ENCODE results near the gene PEX26.
"Not testable (repeated sequence)": the region's sequence is repeated elsewhere in the genome, so short reads cannot be mapped to it uniquely, and the experiment has no call there.

Gene PEX26

GRCh38 chr22:18048441-18048898, 29.3 kb upstream of the PEX26 start:
- H3K36me3 Mint-ChIP-seq: no peaks in the 10 kb centered on the region
- no peak overlapping the region for H3K27ac Mint-ChIP-seq
- no peaks in the 10 kb centered on the region for H3K4me1 Mint-ChIP-seq (ENCODE audit: low read depth)
- no peaks in the 10 kb centered on the region for H3K9me3 Mint-ChIP-seq (ENCODE audit: low read depth)
- peaks cover 1% of the 10 kb centered on the region for H3K27me3 Mint-ChIP-seq
- no peak overlapping the region for H3K4me3 Mint-ChIP-seq

GRCh38 chr22:18050065-18050464, 27.7 kb upstream of the PEX26 start:
- Mint-ChIP-seq H3K4me1 (ENCODE audit: low read depth) (no peaks in the 10 kb centered on the region), H3K36me3 (no peaks in the 10 kb centered on the region), H3K4me3 (no peak overlapping the region), H3K9me3 (ENCODE audit: low read depth) (no peaks in the 10 kb centered on the region), H3K27me3 (peaks cover 1% of the 10 kb centered on the region), H3K27ac (no peak overlapping the region)

GRCh38 chr22:18051113-18051512, 26.7 kb upstream of the PEX26 start:
- not testable (repeated sequence) for H3K9me3 Mint-ChIP-seq (ENCODE audit: low read depth); H3K4me1 Mint-ChIP-seq (ENCODE audit: low read depth); H3K4me3 Mint-ChIP-seq; H3K27ac Mint-ChIP-seq; H3K27me3 Mint-ChIP-seq; H3K36me3 Mint-ChIP-seq

GRCh38 chr22:18053216-18053946, 24.4 kb upstream of the PEX26 start:
- not testable (repeated sequence) for H3K4me3 Mint-ChIP-seq; H3K27ac Mint-ChIP-seq; H3K9me3 Mint-ChIP-seq (ENCODE audit: low read depth); H3K27me3 Mint-ChIP-seq; H3K4me1 Mint-ChIP-seq (ENCODE audit: low read depth); H3K36me3 Mint-ChIP-seq

GRCh38 chr22:18055619-18056160, 22.1 kb upstream of the PEX26 start:
- Mint-ChIP-seq H3K36me3 (no peaks in the 10 kb centered on the region), H3K9me3 (ENCODE audit: low read depth) (no peaks in the 10 kb centered on the region), H3K4me1 (ENCODE audit: low read depth) (no peaks in the 10 kb centered on the region), H3K4me3 (no peak overlapping the region), H3K27ac (no peak overlapping the region), H3K27me3 (peaks cover 3% of the 10 kb centered on the region)

- no peaks in the 10 kb centered on the region for H3K36me3 Mint-ChIP-seq
- no peaks in the 10 kb centered on the region for H3K4me1 Mint-ChIP-seq (ENCODE audit: low read depth)
- no peak overlapping the region for H3K27ac Mint-ChIP-seq
- no peaks in the 10 kb centered on the region for H3K9me3 Mint-ChIP-seq (ENCODE audit: low read depth)
- peaks cover 3% of the 10 kb centered on the region for H3K27me3 Mint-ChIP-seq
- no peak overlapping the region for H3K4me3 Mint-ChIP-seq
Measured at GRCh38 chr22:18056161-18056666, 21.6 kb upstream of the PEX26 start.

- Mint-ChIP-seq H3K27ac (no peak overlapping the region), H3K4me3 (no peak overlapping the region), H3K36me3 (no peaks in the 10 kb centered on the region), H3K4me1 (ENCODE audit: low read depth) (no peaks in the 10 kb centered on the region), H3K9me3 (ENCODE audit: low read depth) (no peaks in the 10 kb centered on the region), H3K27me3 (peaks cover 3% of the 10 kb centered on the region)
Measured at GRCh38 chr22:18056807-18057474, 20.8 kb upstream of the PEX26 start.

- no peaks in the 10 kb centered on the region for H3K9me3 Mint-ChIP-seq (ENCODE audit: low read depth)
- no peak overlapping the region for H3K27ac Mint-ChIP-seq
- H3K4me3 Mint-ChIP-seq: no peak overlapping the region
- H3K4me1 Mint-ChIP-seq (ENCODE audit: low read depth): no peaks in the 10 kb centered on the region
- no peaks in the 10 kb centered on the region for H3K36me3 Mint-ChIP-seq
- peaks cover 3% of the 10 kb centered on the region for H3K27me3 Mint-ChIP-seq
Measured at GRCh38 chr22:18057568-18058209, 20.1 kb upstream of the PEX26 start.

GRCh38 chr22:18058371-18059093, 19.3 kb upstream of the PEX26 start:
- no peaks in the 10 kb centered on the region for H3K36me3 Mint-ChIP-seq
- H3K4me3 Mint-ChIP-seq: no peak overlapping the region
- no peak overlapping the region for H3K27ac Mint-ChIP-seq
- H3K27me3 Mint-ChIP-seq: peaks cover 4% of the 10 kb centered on the region
- no peaks in the 10 kb centered on the region for H3K4me1 Mint-ChIP-seq (ENCODE audit: low read depth)
- no peaks in the 10 kb centered on the region for H3K9me3 Mint-ChIP-seq (ENCODE audit: low read depth)

GRCh38 chr22:18059094-18059417, 18.7 kb upstream of the PEX26 start:
- H3K9me3 Mint-ChIP-seq (ENCODE audit: low read depth): no peaks in the 10 kb centered on the region
- peaks cover 6% of the 10 kb centered on the region for H3K27me3 Mint-ChIP-seq
- H3K36me3 Mint-ChIP-seq: no peaks in the 10 kb centered on the region
- no peaks in the 10 kb centered on the region for H3K4me1 Mint-ChIP-seq (ENCODE audit: low read depth)
- H3K27ac Mint-ChIP-seq: no peak overlapping the region
- H3K4me3 Mint-ChIP-seq: no peak overlapping the region

- H3K4me1 Mint-ChIP-seq (ENCODE audit: low read depth): no peaks in the 10 kb centered on the region
- peaks cover 6% of the 10 kb centered on the region for H3K27me3 Mint-ChIP-seq
- no peak overlapping the region for H3K27ac Mint-ChIP-seq
- H3K36me3 Mint-ChIP-seq: no peaks in the 10 kb centered on the region
- no peaks in the 10 kb centered on the region for H3K9me3 Mint-ChIP-seq (ENCODE audit: low read depth)
- no peak overlapping the region for H3K4me3 Mint-ChIP-seq
Measured at GRCh38 chr22:18059473-18059872, 18.3 kb upstream of the PEX26 start.

GRCh38 chr22:18059991-18060390, 17.8 kb upstream of the PEX26 start:
- no peaks in the 10 kb centered on the region for H3K9me3 Mint-ChIP-seq (ENCODE audit: low read depth)
- H3K4me1 Mint-ChIP-seq (ENCODE audit: low read depth): no peaks in the 10 kb centered on the region
- no peaks in the 10 kb centered on the region for H3K36me3 Mint-ChIP-seq
- H3K4me3 Mint-ChIP-seq: no peak overlapping the region
- no peak overlapping the region for H3K27ac Mint-ChIP-seq
- peaks cover 9% of the 10 kb centered on the region for H3K27me3 Mint-ChIP-seq

- H3K4me3 Mint-ChIP-seq: no peak overlapping the region
- no peaks in the 10 kb centered on the region for H3K9me3 Mint-ChIP-seq (ENCODE audit: low read depth)
- peaks cover 17% of the 10 kb centered on the region for H3K27me3 Mint-ChIP-seq
- H3K36me3 Mint-ChIP-seq: no peaks in the 10 kb centered on the region
- H3K4me1 Mint-ChIP-seq (ENCODE audit: low read depth): no peaks in the 10 kb centered on the region
- no peak overlapping the region for H3K27ac Mint-ChIP-seq
Measured at GRCh38 chr22:18060646-18061620, 16.9 kb upstream of the PEX26 start.

GRCh38 chr22:18062421-18062820, 15.4 kb upstream of the PEX26 start:
- Mint-ChIP-seq H3K36me3 (no peaks in the 10 kb centered on the region), H3K4me3 (no peak overlapping the region), H3K27me3 (peaks cover 22% of the 10 kb centered on the region), H3K27ac (no peak overlapping the region), H3K9me3 (ENCODE audit: low read depth) (no peaks in the 10 kb centered on the region), H3K4me1 (ENCODE audit: low read depth) (no peaks in the 10 kb centered on the region)
